ENCODE data around the gene DNAAF8.
"Not testable (repeated sequence)": the region's sequence is repeated elsewhere in the genome, so short reads cannot be mapped to it uniquely, and the experiment has no call there.

Gene DNAAF8

GRCh38 chr16:4769306-4769638 is 34.9 kb downstream of the DNAAF8 start:
- intact Hi-C loops (cut with DNase I) = loop anchor here (5.0 kb wide), 1 partner anchor 78 kb away; the partner anchor contains the start of genes GLYR1 and UBN1

GRCh38 chr16:4771646-4772045 is 37.3 kb downstream of the DNAAF8 start:
- intact Hi-C loops (cut with DNase I) = no loop called here
- DNase-seq = no peak

More at GRCh38 chr16:4769306-4769638, 34.9 kb downstream of the DNAAF8 start:
- DNase-seq = peak in 1 of 10 donors; percentile 59

- intact Hi-C loops (cut with DNase I) = no loop called here
- DNase-seq = no peak
Measured at GRCh38 chr16:4772351-4772750, 38.0 kb downstream of the DNAAF8 start.

GRCh38 chr16:4775005-4775404 is 40.7 kb downstream of the DNAAF8 start:
- intact Hi-C loops (cut with DNase I) = no loop called here
- peak in 2 of 10 donors; percentile 41 to 75 for DNase-seq

GRCh38 chr16:4776141-4776705 is 41.9 kb downstream of the DNAAF8 start:
- DNase-seq = peak in 1 of 10 donors; percentile 27
- intact Hi-C loops (cut with DNase I) = no loop called here

- peak in 1 of 10 donors; percentile 68 for DNase-seq
- intact Hi-C loops (cut with DNase I) = no loop called here
Measured at GRCh38 chr16:4777339-4778049, 43.2 kb downstream of the DNAAF8 start.

GRCh38 chr16:4778050-4778392 is 43.7 kb downstream of the DNAAF8 start:
- intact Hi-C loops (cut with DNase I) = no loop called here
- no peak for DNase-seq

GRCh38 chr16:4780235-4780634 is 45.9 kb downstream of the DNAAF8 start:
- no peak for DNase-seq
- intact Hi-C loops (cut with DNase I) = no loop called here

- intact Hi-C loops (cut with DNase I) = no loop called here
- peak in 1 of 10 donors; percentile 80 for DNase-seq
Measured at GRCh38 chr16:4783251-4783950, 49.1 kb downstream of the DNAAF8 start.

- DNase-seq = peak in 1 of 10 donors; percentile 59
- intact Hi-C loops (cut with DNase I) = no loop called here
Measured at GRCh38 chr16:4783951-4784336, 49.6 kb downstream of the DNAAF8 start.

GRCh38 chr16:4784444-4784987 is 50.2 kb downstream of the DNAAF8 start:
- DNase-seq = peak in 1 of 10 donors; percentile 60
- intact Hi-C loops (cut with DNase I) = not testable (repeated sequence)

GRCh38 chr16:4785758-4786433 is 51.6 kb downstream of the DNAAF8 start:
- DNase-seq = peak in 1 of 10 donors; percentile 36
- intact Hi-C loops (cut with DNase I) = no loop called here

- DNase-seq = no peak
Measured at GRCh38 chr16:4787068-4787467, 52.7 kb downstream of the DNAAF8 start.

GRCh38 chr16:4787627-4788482 is 53.5 kb downstream of the DNAAF8 start, which contains the start of gene SEPTIN12:
TSS of gene SEPTIN12 (minus strand) at chr16:4788345. CDS start at chr16:4787645, 700 bp downstream.
- intact Hi-C loops (cut with DNase I) = no loop called here
- peak in 1 of 10 donors; percentile 53 for DNase-seq

More at GRCh38 chr16:4787068-4787467, 52.7 kb downstream of the DNAAF8 start:
- intact Hi-C loops (cut with DNase I) = no loop called here

GRCh38 chr16:4788489-4788889 is 54.2 kb downstream of the DNAAF8 start:
- intact Hi-C loops (cut with DNase I) = no loop called here
- no peak for DNase-seq

GRCh38 chr16:4788910-4789309 is 54.6 kb downstream of the DNAAF8 start:
- no peak for DNase-seq
- intact Hi-C loops (cut with DNase I) = no loop called here

- no peak for DNase-seq
- intact Hi-C loops (cut with DNase I) = no loop called here
Measured at GRCh38 chr16:4790261-4790660, 55.9 kb downstream of the DNAAF8 start.

GRCh38 chr16:4790871-4791270 is 56.5 kb downstream of the DNAAF8 start:
- intact Hi-C loops (cut with DNase I) = no loop called here
- no peak for DNase-seq

- DNase-seq = no peak
- intact Hi-C loops (cut with DNase I) = no loop called here
Measured at GRCh38 chr16:4792951-4793513, 58.7 kb downstream of the DNAAF8 start.

All from posterior cingulate gyrus (tissue), 11 donors.